HepG2 (cell line): ENCODE data around the gene ZNF112. TPM values are rescaled to one million over a fixed set of nuclear protein-coding genes. Genes with fewer than 3 reads are reported as not detected.

Source experiments
- KLF15 ChIP-seq: sonication (generic); formaldehyde crosslinking; IDR thresholded peaks from 2 replicates; pipeline ENCODE4 v1.8.1; 2023; ENCODE audit warnings: borderline replicate concordance, mild to moderate bottlenecking, inconsistent platforms, missing genetic modification reagents, mixed read lengths
- PLRG1 ChIP-seq: fragments of 450-650 bp; conservative IDR thresholded peaks from 2 replicates; pipeline ENCODE4 v1.6.1; 2016
- POGZ ChIP-seq: sonication (generic); formaldehyde crosslinking; IDR thresholded peaks from 2 replicates; pipeline ENCODE4 v1.4.0; 2020; ENCODE audit warnings: mild to moderate bottlenecking, missing genetic modification reagents
- POLR2G ChIP-seq: fragments of 200-400 bp; formaldehyde crosslinking; IDR thresholded peaks from 2 replicates; pipeline ENCODE4 v1.6.1; 2018; ENCODE audit warnings: mild to moderate bottlenecking, low read depth, low read length, moderate library complexity
- TBL1XR1 ChIP-seq: fragments of 150-350 bp; IDR thresholded peaks from 2 replicates; pipeline ENCODE4 v1.6.1; 2014; ENCODE audit warnings: borderline replicate concordance, low read length; ENCODE audit not compliant: partially characterized antibody
- TIGD3 ChIP-seq: sonication (generic); formaldehyde crosslinking; IDR thresholded peaks from 2 replicates; pipeline ENCODE4 v1.5.1; 2020; ENCODE audit warnings: mild to moderate bottlenecking, missing genetic modification reagents, borderline replicate concordance
- ZHX2 ChIP-seq, 2 experiments: sonication (generic) in 1 of 2; formaldehyde crosslinking in 1 of 2; IDR thresholded peaks; 2 replicates each; pipeline versions ENCODE4 v1.6.1 to v1.9.0; 2014 to 2022; ENCODE audit warnings: antibody characterized with exemption in 1 of 2, borderline replicate concordance in 1 of 2, inconsistent platforms in 1 of 2, low read depth in 1 of 2, missing genetic modification reagents in 1 of 2
- ZNF142 ChIP-seq: sonication (generic); formaldehyde crosslinking; IDR thresholded peaks from 2 replicates; pipeline ENCODE4 v1.4.0; 2020; ENCODE audit warnings: missing genetic modification reagents
- ZNF292 ChIP-seq: sonication (generic); formaldehyde crosslinking; IDR thresholded peaks from 2 replicates; pipeline ENCODE4 v1.8.1; 2022; ENCODE audit warnings: mild to moderate bottlenecking, low read depth, missing genetic modification reagents, borderline replicate concordance
- ZNF546 ChIP-seq: sonication (generic); formaldehyde crosslinking; conservative IDR thresholded peaks from 2 replicates; pipeline ENCODE4 v1.8.1; 2023; ENCODE audit warnings: mild to moderate bottlenecking, missing genetic modification reagents
- ZNF800 ChIP-seq: sonication (generic); formaldehyde crosslinking; IDR thresholded peaks from 2 replicates; pipeline ENCODE4 v1.4.0; 2020; ENCODE audit warnings: missing genetic modification reagents
- polyA plus RNA-seq, 8 experiments: library from polyadenylated mRNA; depleted of rRNA in 3 of 8; stranded (reverse) in 7 of 8; unstranded in 1 of 8; fragments of >200 nt; fragmentation: Illumina TruSeq in 4 of 8; extraction: Trizol in 4 of 8; gene quantifications; 2 replicates each; pipeline versions ENCODE4 v1.2.1 to v1.2.3, GENCODE V29; 2011 to 2016; ENCODE audit warnings: low read depth in 4 of 8, missing spikeins in 1 of 8, mixed read lengths in 1 of 8; ENCODE audit not compliant: insufficient read depth in 1 of 8
- total RNA-seq, 5 experiments: library from RNA; depleted of rRNA; stranded (reverse); fragments of >200 nt; fragmentation: Illumina TruSeq; extraction: Trizol; gene quantifications; 2 replicates each; pipeline ENCODE4 v1.2.3, GENCODE V29; 2016; ENCODE audit warnings: low read depth in 1 of 5

ZNF112 gene
- total and polyA plus RNA-seq, 2 of the 13 experiments (the other 11 are each of a cell fraction or from before 2014, with no cell fraction given) = 1.8 to 3.6 TPM

- TF ChIP-seq ZNF142 (CRISPR knock-in tag) (no peak), POLR2G (peak; percentile 76), ZNF546 (CRISPR knock-in tag) (no peak), ZNF292 (no peak), POGZ (CRISPR knock-in tag) (peak; percentile 57), TBL1XR1 (peak; percentile 55), PLRG1 (no peak), ZNF800 (CRISPR knock-in tag) (no peak), KLF15 (CRISPR knock-in tag) (peak; percentile 25; the same call in 1 of the 2 replicates), ZHX2 (IDR thresholded peaks at IDR 0.05; ENCODE audit: low read depth) (0 out of 2 replicates have a peak, but pooled peaks have one; percentile 18), ZHX2 (CRISPR knock-in tag; IDR thresholded peaks at IDR 0.05; ENCODE audit: borderline replicate concordance) (no peak), TIGD3 (CRISPR knock-in tag) (peak; percentile 63; the same call in 1 of the 2 replicates)
Measured at GRCh38 chr19:44356383-44357111, at the start of gene ZNF112 (continued).
